ENCODE data around the gene TUNAR.

The TUNAR gene

GRCh38 chr14:95849761-95850160, 26.9 kb upstream of the TUNAR start:
- no peak overlapping the region for H3K4me3 ChIP-seq (ENCODE audit: low read depth, low read length)
- DNase-seq (ENCODE audit: low read depth) = no peak
- TF ChIP-seq CTCF (IDR thresholded peaks at IDR 0.05; ENCODE audit: low read depth, low read length, missing control alignments) = no peak

GRCh38 chr14:95850429-95850828, 26.2 kb upstream of the TUNAR start:
- TF ChIP-seq CTCF (IDR thresholded peaks at IDR 0.05; ENCODE audit: low read depth, low read length, missing control alignments) = no peak
- no peak for DNase-seq (ENCODE audit: low read depth)
- H3K4me3 ChIP-seq (ENCODE audit: low read depth, low read length) = no peak overlapping the region

- DNase-seq (ENCODE audit: low read depth) = no peak
- H3K4me3 ChIP-seq (ENCODE audit: low read depth, low read length) = no peak overlapping the region
- no peak for TF ChIP-seq CTCF (IDR thresholded peaks at IDR 0.05; ENCODE audit: low read depth, low read length, missing control alignments)
Measured at GRCh38 chr14:95855606-95856005, 21.0 kb upstream of the TUNAR start.

GRCh38 chr14:95857275-95857674, 19.4 kb upstream of the TUNAR start:
- no peak for TF ChIP-seq CTCF (IDR thresholded peaks at IDR 0.05; ENCODE audit: low read depth, low read length, missing control alignments)
- no peak for DNase-seq (ENCODE audit: low read depth)
- H3K4me3 ChIP-seq (ENCODE audit: low read depth, low read length) = no peak overlapping the region

DNA sequence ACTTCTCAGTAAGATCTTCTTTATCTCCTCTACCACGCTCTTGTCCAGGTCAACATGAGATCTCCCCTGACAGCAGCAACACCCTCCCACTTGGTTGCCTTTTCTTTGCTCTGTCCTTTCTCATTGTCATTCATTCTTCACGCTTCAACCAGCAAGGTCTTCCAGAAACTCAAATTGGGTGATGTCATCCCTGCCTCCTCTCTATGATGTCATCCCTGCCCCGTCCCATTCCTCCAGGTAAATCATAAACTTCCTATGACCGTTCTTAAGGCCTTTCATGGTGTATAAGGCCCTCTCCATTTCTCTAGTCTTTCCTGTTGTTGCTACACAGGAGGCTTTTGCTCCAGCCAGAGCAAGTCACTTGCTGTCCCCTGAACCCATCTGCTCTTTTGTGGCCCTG, 17.7 kb upstream of the TUNAR start:
- no peak for DNase-seq (ENCODE audit: low read depth)
- TF ChIP-seq CTCF (IDR thresholded peaks at IDR 0.05; ENCODE audit: low read depth, low read length, missing control alignments) = no peak
- H3K4me3 ChIP-seq (ENCODE audit: low read depth, low read length) = no peak overlapping the region

DNA sequence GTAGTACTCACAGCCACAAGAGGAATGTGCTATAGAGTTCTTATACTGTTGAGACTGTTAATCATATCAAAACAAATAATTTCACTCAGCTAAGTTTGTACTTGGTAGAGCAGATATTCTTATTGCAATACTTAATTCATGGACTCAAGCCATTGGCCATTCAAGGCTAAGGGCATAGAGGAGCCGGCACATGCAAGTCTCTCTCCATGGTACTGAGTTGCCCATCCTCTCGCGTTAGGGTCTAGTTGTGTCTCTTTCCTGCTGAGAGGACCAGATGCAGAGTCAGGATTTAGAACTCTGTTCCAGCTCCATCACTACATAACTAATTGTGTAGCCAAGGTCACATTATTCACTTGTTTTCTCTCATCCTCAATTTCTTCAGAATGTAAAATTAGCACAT, 14.4 kb upstream of the TUNAR start:
- H3K4me3 ChIP-seq (ENCODE audit: low read depth, low read length) = no peak overlapping the region
- no peak for DNase-seq (ENCODE audit: low read depth)
- TF ChIP-seq CTCF (IDR thresholded peaks at IDR 0.05; ENCODE audit: low read depth, low read length, missing control alignments) = no peak

- DNase-seq (ENCODE audit: low read depth) = no peak
- no peak overlapping the region for H3K4me3 ChIP-seq (ENCODE audit: low read depth, low read length)
- no peak for TF ChIP-seq CTCF (IDR thresholded peaks at IDR 0.05; ENCODE audit: low read depth, low read length, missing control alignments)
Measured at GRCh38 chr14:95863295-95863694, 13.3 kb upstream of the TUNAR start.
